ELR (cell line): ENCODE data around the gene TCF12.

Experiments used
- DNase-seq: peaks from one replicate; pipeline ENCODE4 v3.0.0-alpha.2; 2015; ENCODE audit warnings: low read depth

TCF12 gene

DNA sequence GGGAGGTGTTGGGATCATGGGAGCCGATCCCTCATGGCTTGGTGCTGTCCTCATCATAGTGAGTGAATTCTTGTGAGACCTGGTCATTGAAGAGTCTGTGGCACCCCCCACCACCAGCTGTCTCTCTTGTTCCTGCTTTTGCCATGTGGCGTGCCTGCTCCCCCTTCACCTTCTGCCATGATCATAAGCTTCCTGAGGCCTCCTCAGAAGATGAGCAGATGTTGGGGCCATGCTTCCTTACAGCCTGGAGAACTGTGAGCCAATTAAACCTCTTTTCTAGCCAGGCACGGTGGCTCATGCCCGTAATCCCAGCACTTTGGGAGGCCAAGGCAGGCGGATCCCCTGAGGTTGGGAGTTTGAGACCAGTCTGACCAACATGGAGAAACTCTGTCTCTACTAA is 420.9 kb downstream of the TCF12 start:
- no peak for DNase-seq
